SIG-M5 (cell line): Measurements from ENCODE around the gene NUDT1.
"Not testable (repeated sequence)": the region's sequence is repeated elsewhere in the genome, so short reads cannot be mapped to it uniquely, and the experiment has no call there.

Experiments used
- DNase-seq: peaks from one replicate; lab custom pipeline; 2025; lab: John Stamatoyannopoulos, UW

NUDT1 gene

GRCh38 chr7:2249744-2250323 lies 7.8 kb downstream of the NUDT1 start:
- no peak for DNase-seq

- DNase-seq = no peak
Measured at GRCh38 chr7:2251381-2251780, 9.4 kb downstream of the NUDT1 start.

GRCh38 chr7:2251841-2252771 lies 10.1 kb downstream of the NUDT1 start:
- no peak for DNase-seq

GRCh38 chr7:2253021-2253420 lies 11.0 kb downstream of the NUDT1 start:
- no peak for DNase-seq

- no peak for DNase-seq
Measured at GRCh38 chr7:2253525-2254244, 11.7 kb downstream of the NUDT1 start.

- DNase-seq = no peak
Measured at GRCh38 chr7:2254429-2255144, 12.6 kb downstream of the NUDT1 start.

GRCh38 chr7:2255145-2256139 lies 13.4 kb downstream of the NUDT1 start:
- DNase-seq = no peak

GRCh38 chr7:2256306-2257045 lies 14.4 kb downstream of the NUDT1 start:
- no peak for DNase-seq

GRCh38 chr7:2257046-2257551 lies 15.1 kb downstream of the NUDT1 start:
- no peak for DNase-seq

- DNase-seq = no peak
Measured at GRCh38 chr7:2257651-2258050, 15.6 kb downstream of the NUDT1 start.

GRCh38 chr7:2258661-2259365 lies 16.8 kb downstream of the NUDT1 start:
- DNase-seq = no peak

- DNase-seq = no peak
Measured at GRCh38 chr7:2259480-2259879, 17.5 kb downstream of the NUDT1 start.

- DNase-seq = no peak
Measured at GRCh38 chr7:2260820-2261219, 18.8 kb downstream of the NUDT1 start.

GRCh38 chr7:2261611-2262010 lies 19.6 kb downstream of the NUDT1 start:
- no peak for DNase-seq

- no peak for DNase-seq
Measured at GRCh38 chr7:2263176-2263575, 21.1 kb downstream of the NUDT1 start.

- no peak for DNase-seq
Measured at GRCh38 chr7:2264158-2264557, 22.1 kb downstream of the NUDT1 start.

- no peak for DNase-seq
Measured at GRCh38 chr7:2266911-2267310, 24.9 kb downstream of the NUDT1 start.

GRCh38 chr7:2269089-2269990 lies 27.3 kb downstream of the NUDT1 start:
- not testable (repeated sequence) for DNase-seq
